GM19463 (cell line): Measurements from ENCODE around the gene PLA2G7.

Experiments used
- ATAC-seq: cut with Tn5 transposase; IDR thresholded peaks from one replicate; pipeline ENCODE4 v1.9.1; 2021; ENCODE audit warnings: mild to moderate bottlenecking, moderate library complexity; ENCODE audit not compliant: unreplicated experiment

Gene PLA2G7

DNA sequence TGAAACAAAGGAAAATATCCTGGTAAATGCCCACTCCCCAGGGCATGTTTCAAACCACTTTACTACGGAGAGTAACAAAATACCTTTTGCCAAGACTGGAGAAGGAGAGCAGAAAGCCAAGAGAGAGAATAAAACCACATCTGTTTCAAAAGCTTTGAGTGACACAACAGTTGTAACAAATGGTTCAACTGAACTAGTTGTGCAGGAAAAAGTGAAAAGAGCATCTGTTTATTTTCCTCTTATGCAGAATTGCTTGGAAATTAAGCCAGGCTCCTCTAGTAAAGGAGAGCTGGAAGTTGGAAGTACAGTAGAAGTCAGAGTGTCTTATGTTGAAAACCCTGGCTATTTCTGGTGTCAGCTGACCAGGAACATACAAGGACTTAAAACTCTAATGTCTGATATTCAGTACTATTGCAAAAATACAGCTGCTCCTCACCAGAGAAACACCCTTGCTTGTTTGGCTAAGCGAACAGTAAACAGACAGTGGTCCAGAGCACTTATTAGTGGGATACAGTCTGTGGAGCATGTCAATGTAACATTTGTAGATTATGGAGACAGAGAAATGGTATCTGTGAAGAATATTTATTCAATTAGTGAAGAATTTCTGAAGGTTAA is 44.9 kb downstream of the PLA2G7 start:
- ATAC-seq, result no peak

DNA sequence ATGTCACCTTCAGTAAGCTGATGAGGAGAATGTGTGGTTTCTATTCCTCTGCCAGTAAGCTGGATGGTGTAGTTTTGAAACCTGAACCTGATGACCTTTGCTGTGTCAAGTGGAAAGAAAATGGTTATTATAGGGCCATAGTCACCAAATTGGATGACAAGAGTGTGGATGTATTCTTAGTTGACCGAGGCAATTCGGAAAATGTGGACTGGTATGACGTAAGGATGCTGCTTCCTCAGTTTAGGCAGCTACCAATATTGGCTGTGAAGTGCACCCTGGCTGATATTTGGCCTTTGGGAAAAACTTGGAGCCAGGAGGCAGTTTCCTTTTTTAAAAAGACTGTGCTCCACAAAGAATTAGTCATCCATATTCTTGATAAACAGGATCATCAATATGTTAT is 45.5 kb downstream of the PLA2G7 start:
- ATAC-seq, result no peak

DNA sequence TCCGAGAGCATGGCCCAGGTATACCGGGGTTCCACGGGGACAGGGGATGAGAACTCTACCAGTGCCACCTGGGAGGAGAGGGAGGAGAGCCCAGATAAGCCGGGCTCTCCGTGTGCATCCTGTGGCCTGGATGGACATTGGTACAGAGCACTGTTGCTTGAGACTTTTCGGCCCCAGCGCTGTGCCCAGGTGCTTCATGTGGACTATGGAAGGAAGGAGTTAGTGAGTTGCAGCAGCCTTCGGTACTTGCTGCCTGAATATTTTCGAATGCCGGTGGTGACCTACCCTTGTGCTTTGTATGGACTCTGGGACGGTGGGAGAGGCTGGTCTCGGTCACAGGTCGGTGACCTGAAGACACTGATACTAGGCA is 46.2 kb downstream of the PLA2G7 start:
- ATAC-seq, result no peak

DNA sequence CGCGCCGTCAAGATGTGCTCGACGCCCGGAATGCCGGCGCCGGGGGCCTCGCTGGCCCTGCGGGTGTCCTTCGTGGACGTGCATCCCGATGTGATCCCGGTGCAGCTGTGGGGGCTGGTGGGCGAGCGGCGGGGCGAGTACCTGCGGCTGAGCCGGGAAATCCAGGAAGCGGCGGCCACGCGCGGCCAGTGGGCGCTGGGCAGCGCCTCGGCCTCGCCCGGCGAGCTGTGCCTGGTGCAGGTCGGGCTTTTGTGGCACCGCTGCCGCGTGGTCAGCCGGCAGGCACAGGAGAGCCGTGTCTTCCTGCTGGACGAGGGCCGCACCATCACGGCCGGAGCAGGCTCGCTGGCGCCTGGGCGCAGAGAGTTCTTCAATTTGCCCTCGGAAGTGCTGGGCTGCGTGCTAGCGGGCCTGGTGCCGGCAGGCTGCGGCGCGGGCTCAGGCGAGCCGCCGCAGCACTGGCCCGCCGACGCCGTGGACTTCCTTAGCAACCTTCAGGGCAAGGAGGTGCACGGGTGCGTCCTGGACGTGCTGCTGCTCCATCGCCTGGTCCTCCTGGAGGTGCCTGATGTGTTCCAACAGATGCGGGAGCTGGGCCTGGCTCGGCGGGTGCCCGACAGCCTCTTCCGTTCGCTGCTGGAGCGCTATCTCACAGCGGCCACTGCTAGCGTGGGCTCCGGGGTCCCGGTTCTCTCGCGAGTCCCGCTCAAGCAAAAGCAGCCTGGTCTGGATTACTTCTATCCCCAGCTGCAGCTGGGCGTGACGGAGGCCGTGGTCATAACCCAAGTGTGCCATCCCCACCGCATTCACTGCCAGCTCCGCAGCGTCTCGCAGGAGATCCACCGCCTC is 46.8 kb downstream of the PLA2G7 start:
- no peak for ATAC-seq

DNA sequence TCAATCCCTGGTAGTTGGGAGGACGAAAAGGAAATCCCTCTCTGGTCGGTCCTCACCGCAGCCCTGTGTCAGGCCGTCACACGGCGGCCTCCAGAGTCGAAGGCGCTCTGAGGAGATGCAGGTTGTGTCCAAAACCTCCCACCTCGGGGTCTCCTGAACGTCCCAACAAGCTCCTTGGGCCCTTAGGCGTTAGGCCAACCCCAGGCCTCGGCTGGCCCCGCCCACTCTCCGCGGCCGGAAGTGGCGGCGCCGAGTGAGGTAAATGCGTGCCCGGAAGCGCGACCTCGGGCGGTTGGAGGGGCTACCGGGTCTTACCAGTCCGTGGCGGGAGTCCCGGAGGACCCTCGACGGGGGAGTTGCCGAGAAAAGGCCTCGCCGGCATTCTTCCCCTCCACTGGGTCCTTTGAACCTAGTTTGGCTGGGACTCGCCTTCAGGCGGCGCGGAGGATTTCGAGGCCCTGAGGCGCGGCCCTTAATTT is 47.5 kb downstream of the PLA2G7 start, which contains the start of gene TDRD6:
TSS of gene TDRD6 (plus strand) at position 267 of the 479 bp plus-strand sequence. CDS start 244 bp downstream, outside the sequence.
- ATAC-seq, result no peak

DNA sequence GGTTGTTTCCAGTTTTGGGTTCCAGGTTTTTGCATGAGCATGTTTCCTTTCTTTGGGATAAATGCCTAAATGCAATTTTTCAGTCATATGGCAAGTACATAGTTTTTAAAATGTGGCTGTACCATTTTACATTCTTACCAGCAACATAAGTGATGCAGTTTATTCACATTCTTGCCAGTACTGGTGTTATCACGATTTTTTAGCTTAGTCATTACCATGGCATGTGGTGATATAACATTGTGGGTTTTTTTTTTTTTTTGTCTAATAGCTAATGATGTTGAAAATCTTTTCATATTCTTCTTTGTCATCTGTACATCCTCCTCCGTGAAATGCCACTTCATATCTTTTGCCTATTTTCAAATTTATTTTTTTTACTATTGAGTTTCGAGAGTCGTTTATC is 50.4 kb downstream of the PLA2G7 start:
- no peak for ATAC-seq

DNA sequence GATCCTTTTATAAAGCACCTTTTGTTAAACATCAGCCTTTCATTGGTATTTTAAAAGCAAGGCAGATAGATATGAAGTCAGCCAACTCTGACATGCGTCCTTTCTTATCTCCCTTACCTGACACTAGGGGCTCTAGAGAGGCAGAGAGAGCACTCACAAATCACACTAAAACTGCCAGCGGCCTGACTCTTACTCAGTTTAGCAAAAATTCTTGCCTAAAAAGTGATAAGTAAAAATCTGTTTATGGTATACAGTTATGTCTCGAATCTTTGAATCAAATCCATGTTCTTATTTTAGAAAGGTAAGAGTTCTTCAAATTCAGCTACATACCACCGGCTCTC is 57.9 kb downstream of the PLA2G7 start:
- ATAC-seq, result no peak

DNA sequence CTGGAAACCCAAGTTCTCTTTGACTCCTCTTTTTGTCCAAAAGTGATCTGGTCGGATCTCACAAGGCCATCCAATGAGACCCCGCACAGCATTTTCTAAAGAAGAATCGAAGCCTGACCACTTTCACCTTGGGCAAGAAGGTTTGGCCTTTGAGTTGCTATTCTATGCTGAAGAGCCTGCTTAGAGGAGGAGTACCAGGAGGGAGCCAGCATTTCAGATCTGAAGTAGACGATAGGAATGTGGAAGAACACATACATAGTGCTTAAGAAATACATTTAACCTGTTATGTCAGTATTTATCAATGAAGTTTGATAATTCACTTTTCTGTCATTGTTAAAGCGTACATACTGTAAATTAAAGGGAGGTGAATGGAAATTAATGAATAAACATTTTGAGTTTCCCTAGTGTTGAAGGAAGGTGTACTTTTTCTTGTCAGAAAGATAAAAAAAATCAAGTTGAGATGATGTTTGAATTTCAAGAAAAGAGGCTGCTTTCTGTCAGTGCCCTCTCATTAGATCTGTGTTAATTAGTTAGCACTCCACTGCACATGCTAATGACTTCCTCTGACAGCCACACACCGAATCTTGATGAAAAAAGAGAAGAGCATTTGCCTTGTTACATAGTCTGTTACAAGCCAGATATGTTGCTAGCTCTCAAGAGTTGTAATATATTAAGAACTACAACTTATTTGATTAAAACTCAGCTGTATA is 58.4 kb downstream of the PLA2G7 start:
- ATAC-seq, result no peak

DNA sequence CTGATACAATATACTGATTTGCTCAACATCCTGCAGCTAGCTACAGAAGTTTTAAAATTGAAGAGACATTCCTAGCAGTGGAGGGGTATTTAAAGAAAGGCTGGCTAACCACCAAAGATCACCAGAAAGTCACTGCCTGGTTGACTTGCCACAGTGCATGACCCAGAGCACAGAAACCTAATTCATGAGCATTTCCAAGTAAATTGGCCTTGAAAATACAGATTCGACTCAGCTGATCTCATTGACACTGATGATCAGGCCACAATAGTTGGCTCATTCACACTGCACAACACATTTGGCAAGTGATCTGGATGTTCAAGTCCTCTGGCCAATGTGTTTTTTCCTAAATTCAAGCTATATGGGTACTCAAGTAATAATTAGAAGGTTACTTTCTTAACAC is 60.8 kb downstream of the PLA2G7 start:
- no peak for ATAC-seq

DNA sequence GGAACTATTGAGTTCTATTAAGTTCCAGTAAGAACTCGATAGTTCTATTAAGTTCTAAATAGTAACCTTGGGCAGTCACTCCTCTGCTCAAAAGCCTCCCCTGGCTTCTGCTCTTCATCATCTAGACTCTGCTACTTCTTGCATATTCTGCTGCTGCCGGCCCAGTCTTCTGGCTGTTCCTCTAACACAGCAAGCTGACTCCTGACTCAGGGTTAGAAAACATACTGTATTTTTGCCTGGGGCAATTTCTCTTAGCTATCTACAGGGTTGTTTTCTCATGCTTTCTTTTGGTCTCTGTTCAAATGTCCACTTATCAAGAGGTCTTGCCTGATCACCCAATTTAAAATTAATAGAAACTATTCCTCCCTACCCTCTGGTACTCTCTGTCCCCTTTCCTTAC is 67.8 kb downstream of the PLA2G7 start:
- ATAC-seq, result no peak

DNA sequence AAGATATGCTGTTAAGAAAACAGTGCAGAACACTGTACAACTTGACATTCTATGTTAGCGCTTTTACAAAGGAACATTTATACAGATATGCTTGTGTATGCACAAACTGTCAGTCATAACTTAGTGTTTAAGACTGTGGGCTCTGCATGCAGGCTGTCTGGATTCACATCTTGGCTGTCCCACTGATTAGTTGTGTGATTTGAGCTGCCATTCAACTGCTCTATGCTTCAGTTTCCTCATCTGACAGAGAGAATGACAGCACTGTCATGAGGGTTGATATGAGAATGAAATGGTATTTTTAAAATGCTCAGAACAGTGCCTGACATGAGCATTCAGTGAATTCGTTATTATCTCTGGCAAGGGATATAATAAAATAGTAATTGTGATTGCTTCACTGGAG is 73.7 kb downstream of the PLA2G7 start:
- no peak for ATAC-seq

DNA sequence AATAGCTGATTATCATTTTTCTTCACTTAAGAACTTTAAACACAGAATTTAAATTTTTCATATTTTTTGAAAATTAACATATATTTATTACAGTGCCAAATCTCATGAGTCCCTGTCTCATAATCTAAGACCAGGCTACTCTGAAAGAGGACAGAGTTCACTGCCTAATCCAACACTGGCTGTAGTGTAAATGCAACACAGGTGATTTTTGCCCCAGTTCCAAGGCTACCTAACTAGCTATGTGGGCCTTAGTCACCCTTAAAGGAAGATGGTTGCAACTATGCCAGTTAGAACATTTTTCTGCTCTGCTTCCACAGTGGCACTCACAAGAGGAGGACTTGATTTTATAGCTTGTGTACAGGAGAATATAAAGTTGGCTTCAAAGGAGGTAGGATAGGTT is 77.5 kb downstream of the PLA2G7 start:
- no peak for ATAC-seq

DNA sequence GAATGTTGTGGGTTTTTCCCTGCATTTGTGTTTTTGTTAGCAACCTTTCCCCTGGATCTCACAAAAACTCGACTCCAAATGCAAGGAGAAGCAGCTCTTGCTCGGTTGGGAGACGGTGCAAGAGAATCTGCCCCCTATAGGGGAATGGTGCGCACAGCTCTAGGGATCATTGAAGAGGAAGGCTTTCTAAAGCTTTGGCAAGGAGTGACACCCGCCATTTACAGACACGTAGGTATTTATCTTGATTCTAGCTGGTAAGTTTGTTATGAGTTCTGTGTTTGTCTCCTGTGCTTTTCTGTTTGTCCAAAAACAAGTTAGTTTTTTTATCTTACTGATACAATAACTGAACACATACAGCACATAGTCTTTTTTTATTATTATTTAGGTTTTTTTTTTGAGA is 79.4 kb downstream of the PLA2G7 start:
- ATAC-seq, result no peak
